Large intestine (tissue), 3 donors: ENCODE measurements around the gene ASPA. TPM values are rescaled to one million over a fixed set of nuclear protein-coding genes. Genes with fewer than 3 reads are reported as not detected.

ENCODE experiments used
- DNase-seq, 2 donors: peaks; one replicate each; pipeline versions ENCODE4 v3.0.0 to v3.0.0-alpha.2; 2013
- H3K27ac ChIP-seq: one replicate; pipeline ENCODE4 v1.5.1; 2013; ENCODE audit warnings: low read length
- H3K27me3 ChIP-seq: 2 replicates; pipeline ENCODE4 v1.6.1; 2013; ENCODE audit warnings: low read length; ENCODE audit not compliant: control insufficient read depth, insufficient read depth
- H3K36me3 ChIP-seq: 2 replicates; pipeline ENCODE4 v1.6.1; 2013; ENCODE audit warnings: low read length; ENCODE audit not compliant: control insufficient read depth, insufficient read depth
- H3K4me1 ChIP-seq: one replicate; pipeline ENCODE4 v1.6.1; 2013; ENCODE audit warnings: low read length; ENCODE audit not compliant: control insufficient read depth, insufficient read depth
- H3K4me3 ChIP-seq: one replicate; pipeline ENCODE4 v1.5.1; 2013; ENCODE audit warnings: low read length
- H3K9me3 ChIP-seq: one replicate; pipeline ENCODE4 v1.6.1; 2013; ENCODE audit warnings: mild to moderate bottlenecking, low read depth, low read length, moderate library complexity; ENCODE audit not compliant: control insufficient read depth
- WGBS: methylation state at CpG from one replicate; pipeline ENCODE4 v1.1.5; 2013; ENCODE audit warnings: low lambda C conversion rate; ENCODE audit not compliant: insufficient coverage; 5-methylcytosine and 5-hydroxymethylcytosine counted together
- polyA plus RNA-seq: library from polyadenylated mRNA; unstranded; fragments of 120-200 nt; gene quantifications from one replicate; pipeline ENCODE4 v1.2.1, GENCODE V29; 2013

ASPA gene
- polyA plus RNA-seq, 1 donor = 0.96 TPM

DNA sequence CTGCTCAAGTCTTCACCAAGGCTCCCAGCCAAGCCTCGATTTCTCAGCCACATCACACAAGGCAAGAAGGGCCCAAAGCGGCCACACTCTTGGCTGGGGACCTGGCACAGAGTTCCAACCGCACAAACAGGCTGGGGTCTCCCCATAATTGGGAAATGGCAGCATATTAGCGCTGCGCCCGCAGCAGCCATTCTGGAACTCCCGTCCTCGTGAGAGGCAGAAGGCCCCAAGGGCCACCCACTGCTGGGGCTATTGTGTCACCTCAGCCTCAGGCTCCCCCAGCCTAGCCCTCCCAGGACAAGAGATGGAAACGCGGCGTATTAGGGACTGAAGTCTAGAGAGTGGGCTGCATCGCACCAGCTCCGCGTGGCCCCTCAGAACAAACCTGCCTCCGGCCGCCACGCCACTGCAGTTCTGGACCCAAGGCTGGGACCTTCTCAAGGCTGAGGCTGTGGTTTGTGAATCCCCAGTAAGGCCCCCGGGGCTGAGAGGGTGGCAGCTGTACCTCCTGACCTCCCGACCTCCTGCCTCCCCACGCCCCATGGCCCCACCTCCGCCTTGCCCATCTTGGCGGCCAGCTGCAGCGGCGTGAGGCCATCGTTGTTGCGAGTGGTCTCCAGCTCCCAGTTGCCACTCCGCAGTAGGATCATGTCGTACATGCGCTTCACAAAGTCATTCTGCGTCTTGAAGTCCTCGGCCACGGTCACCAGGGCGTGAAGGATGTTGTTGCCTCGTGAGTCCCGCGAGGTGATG, 56.5 kb downstream of the ASPA start:
- Histone ChIP-seq H3K27ac (no peak overlapping the region), H3K4me3 (no peak overlapping the region), H3K27me3 (no peaks in the 10 kb centered on the region), H3K36me3 (peaks cover 15% of the 10 kb centered on the region), H3K9me3 (peaks cover 8% of the 10 kb centered on the region), H3K4me1 (peaks cover 34% of the 10 kb centered on the region)
- no peak for DNase-seq
- WGBS = no CpG with 5 or more reads among the region's 36 CpGs

DNA sequence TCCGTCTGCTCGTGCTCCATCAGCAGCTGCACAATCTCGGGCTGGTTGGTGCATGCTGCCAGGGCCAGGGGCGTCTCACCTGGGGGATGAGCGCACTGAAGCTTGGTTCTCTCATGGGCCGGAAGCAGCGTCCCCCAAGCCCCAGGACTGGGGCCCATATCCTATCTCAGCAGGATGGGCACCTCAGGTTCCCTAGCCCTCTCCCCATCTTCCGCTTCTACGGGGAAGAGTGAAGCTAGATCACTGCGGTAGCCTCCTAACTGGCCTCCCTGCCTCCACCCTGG, 57.0 kb downstream of the ASPA start:
- peaks cover 10% of the 10 kb centered on the region for H3K36me3 ChIP-seq
- H3K4me3 ChIP-seq = no peak overlapping the region
- no peak for DNase-seq
- no peaks in the 10 kb centered on the region for H3K27me3 ChIP-seq
- H3K9me3 ChIP-seq = peaks cover 8% of the 10 kb centered on the region
- H3K4me1 ChIP-seq = peaks cover 34% of the 10 kb centered on the region
- H3K27ac ChIP-seq = no peak overlapping the region
- WGBS = no CpG with 5 or more reads among the region's 10 CpGs

DNA sequence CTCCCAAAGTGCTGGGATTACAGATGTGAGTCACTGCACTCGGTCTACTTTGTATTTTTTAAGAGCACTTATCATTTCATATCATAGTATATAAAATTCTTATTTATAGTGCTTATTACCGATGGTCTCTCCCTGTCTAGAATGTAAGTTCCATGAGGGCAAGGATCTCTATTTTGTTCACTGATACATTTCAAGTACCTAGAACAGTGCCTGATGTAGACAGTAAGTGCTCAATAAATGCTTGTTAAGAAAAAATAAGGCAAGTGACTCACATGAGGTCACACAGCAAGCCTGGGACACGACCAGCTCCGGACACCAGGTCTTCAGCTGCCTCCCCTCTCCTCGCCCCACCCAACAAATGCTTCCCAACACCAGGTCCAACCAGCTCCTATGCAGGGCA, 58.0 kb downstream of the ASPA start:
- Histone ChIP-seq H3K27me3 (no peaks in the 10 kb centered on the region), H3K4me3 (no peak overlapping the region), H3K36me3 (peaks cover 4% of the 10 kb centered on the region), H3K9me3 (peaks cover 8% of the 10 kb centered on the region), H3K4me1 (peaks cover 29% of the 10 kb centered on the region), H3K27ac (no peak overlapping the region)
- 100% methylated on average over 1 of the region's 5 CpGs for WGBS
- DNase-seq = no peak

DNA sequence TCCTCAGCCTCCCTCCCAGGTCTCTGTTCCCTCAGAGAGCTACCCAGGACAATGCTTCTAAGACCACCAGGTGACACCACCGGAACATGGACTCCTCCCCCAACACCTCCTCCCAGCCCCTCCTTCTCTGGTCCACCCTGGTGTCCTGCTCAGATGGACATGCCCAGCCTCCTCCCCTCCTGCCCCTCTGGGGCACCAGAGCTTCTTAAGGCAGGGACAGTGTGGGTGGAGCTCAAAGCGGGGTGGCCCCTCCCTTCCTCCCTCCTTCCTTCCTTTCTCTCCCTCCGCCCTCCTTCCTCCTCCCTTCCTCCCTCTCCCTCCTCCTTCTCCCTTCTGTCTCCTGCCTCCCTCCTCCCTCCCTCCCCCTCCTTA, 59.1 kb downstream of the ASPA start:
- WGBS = no CpG with 5 or more reads among the region's 3 CpGs
- Histone ChIP-seq H3K9me3 (peaks cover 8% of the 10 kb centered on the region), H3K27me3 (no peaks in the 10 kb centered on the region), H3K27ac (no peak overlapping the region), H3K36me3 (peaks cover 4% of the 10 kb centered on the region), H3K4me3 (no peak overlapping the region), H3K4me1 (peaks cover 18% of the 10 kb centered on the region)
- DNase-seq = peak; percentile 37 to 46

DNA sequence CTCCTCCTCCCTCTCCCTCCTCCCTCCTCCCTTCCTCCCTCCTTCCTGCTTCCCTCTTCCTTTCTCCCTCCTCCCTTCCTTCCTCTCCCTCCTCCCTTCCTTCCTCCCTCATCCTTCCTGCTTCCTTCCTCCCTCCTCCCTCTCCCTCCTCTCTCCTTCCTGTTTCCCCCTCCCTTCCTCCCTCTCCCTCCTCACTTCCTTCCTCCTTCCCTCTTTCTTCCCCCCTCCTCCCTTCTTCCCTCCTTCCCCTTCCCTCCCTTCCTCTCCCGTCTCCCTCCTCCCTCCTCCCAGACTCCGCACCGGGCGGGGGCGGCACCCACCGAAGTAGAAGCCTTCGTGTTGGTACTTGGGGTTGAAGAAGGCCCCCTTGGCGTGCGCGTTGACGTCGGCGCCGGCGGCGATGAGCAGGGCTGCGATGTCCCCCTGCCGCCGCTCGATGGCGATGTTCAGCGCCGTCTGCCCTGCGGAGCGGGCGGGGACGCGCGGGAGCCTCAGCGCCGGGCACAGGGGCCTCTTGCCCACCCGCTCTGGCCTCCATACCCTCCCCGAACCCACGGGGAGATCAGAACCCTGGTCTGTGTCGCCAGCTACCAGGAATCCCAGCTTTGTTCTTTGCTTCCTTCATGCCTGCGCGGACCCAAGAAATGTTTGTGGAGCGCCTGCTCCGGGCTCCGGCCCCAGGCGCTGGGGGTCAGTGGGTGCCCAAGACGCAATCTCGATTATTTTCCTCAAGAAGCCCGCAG, 59.6 kb downstream of the ASPA start:
- peaks cover 8% of the 10 kb centered on the region for H3K9me3 ChIP-seq
- DNase-seq = peak; percentile 71 to 83

DNA sequence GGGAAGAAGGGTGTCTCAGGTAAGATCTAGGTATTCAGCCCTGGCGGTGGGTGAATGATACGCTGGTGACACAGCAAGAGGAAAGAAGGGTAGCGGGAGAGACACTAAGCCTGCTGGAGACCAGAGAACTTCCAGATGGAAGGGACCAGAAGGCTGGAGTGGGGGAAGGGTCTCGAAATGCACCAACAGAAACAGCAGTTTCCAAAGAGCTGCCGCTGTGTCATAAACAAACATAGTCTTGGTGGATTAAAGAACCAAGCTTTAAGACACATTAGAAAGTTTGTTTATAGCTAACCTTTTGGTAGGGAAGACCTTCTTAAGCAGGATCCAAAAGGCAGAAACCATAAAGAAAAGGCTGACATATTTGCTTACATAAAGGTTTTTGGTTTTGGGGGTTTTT, 60.9 kb downstream of the ASPA start:
- Histone ChIP-seq H3K27me3 (no peaks in the 10 kb centered on the region), H3K4me1 (peaks cover 1% of the 10 kb centered on the region), H3K4me3 (no peak overlapping the region), H3K9me3 (peaks cover 8% of the 10 kb centered on the region), H3K36me3 (peaks cover 4% of the 10 kb centered on the region), H3K27ac (no peak overlapping the region)
- no peak for DNase-seq
- WGBS = 80% methylated on average over 3 of the region's 5 CpGs

More for the DNA sequence above, 59.6 kb downstream of the ASPA start:
- peaks cover 14% of the 10 kb centered on the region for H3K4me1 ChIP-seq
- no peaks in the 10 kb centered on the region for H3K27me3 ChIP-seq
- 0% methylated on average over 1 of the region's 44 CpGs for WGBS
- peak overlapping the region; percentile 53 for H3K4me3 ChIP-seq
- H3K27ac ChIP-seq = peak overlapping the region; percentile 42
- H3K36me3 ChIP-seq = peaks cover 4% of the 10 kb centered on the region

DNA sequence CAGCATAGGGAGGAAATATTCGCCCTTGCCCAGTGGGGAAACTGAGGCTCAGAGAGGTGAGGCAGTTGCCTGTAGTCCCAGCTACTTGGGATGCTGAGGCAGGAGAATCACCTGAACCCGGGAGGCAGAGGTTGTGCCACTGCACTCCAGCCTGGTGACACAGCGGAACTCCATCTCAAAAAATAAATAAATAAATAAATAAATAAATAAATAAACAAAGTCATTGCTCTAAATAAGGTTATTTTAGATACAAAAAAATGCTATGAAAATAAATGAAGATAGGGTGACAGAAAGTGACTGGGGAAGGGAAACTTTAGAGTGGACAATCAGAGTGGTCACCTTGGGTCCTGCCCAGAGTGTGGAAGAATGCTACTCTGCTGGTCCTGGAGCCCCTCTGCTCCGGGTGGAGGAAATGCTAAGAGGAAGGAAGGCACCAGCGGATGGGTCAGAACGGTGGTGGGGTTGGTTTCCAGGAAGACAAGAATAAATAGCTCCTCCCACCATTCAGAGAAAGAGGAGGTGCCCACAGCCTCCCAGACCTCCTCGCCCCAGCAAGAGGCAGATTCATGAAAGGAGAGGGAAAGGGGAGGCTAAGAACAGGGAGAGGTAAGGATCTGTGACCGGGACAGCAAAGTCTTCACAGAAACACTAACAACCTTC, 64.2 kb downstream of the ASPA start:
- Histone ChIP-seq H3K9me3 (peaks cover 8% of the 10 kb centered on the region), H3K4me3 (no peak overlapping the region), H3K36me3 (no peaks in the 10 kb centered on the region), H3K27me3 (no peaks in the 10 kb centered on the region), H3K27ac (no peak overlapping the region), H3K4me1 (peaks cover 14% of the 10 kb centered on the region)
- WGBS = no CpG with 5 or more reads among the region's 8 CpGs
- DNase-seq = no peak

DNA sequence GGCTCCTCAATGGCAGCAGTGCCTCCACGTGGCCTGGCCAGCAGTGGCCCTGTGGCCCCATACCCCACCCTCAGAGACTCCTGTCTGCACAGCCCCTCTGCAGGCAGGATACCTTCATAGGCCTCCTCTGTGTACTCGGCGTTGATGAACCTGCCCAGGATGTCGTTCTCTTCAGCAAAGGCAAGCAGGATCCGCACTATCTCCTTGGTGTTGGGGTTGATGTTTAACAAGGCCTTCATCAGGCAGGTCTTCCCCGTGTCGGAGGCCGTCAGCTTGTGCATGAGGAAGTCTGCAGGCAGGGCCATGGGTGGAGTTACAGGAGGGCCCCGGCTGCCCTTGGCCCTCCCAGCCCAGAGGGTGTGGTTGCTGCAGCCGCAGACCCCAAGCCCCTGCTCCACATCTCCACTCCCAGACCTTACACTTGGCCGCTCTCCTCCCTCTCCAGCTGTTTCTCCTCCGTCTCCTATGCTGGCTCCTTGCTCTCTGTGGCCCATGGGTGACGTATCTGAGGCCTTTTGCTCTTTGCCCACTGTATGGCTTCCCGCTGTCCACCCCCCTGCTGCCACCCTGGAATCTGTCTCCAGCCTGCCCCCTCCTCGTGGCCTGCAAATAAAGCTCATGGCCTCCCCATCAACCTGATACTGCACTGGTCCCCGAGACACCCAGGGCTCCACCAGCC, 66.8 kb downstream of the ASPA start:
- Histone ChIP-seq H3K9me3 (no peaks in the 10 kb centered on the region), H3K36me3 (no peaks in the 10 kb centered on the region), H3K27me3 (no peaks in the 10 kb centered on the region), H3K4me3 (no peak overlapping the region), H3K27ac (peak overlapping the region; percentile 67), H3K4me1 (peaks cover 21% of the 10 kb centered on the region)
- WGBS = 62% methylated on average over 2 of the region's 16 CpGs
- peak; percentile 72 to 90 for DNase-seq

DNA sequence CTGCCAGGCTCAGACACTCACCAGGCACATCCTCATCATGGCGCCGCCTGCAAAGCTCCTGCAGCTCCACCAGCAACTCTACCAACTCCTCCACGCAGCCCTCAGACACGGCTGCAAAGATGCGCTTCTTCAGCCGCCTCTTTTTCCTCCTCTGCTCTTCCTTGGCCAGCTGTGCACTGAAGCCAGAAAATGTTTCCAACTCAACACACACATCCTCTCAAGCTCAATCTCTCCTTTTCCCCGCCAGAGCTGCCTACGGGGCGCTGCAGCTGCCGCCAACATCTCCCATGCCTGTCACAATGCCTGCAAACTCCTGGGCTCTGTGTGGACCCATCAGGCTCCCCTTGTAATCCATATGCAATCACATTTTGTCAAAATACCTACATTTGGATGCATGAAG, 67.7 kb downstream of the ASPA start:
- Histone ChIP-seq H3K9me3 (no peaks in the 10 kb centered on the region), H3K36me3 (no peaks in the 10 kb centered on the region), H3K4me3 (no peak overlapping the region), H3K27ac (no peak overlapping the region), H3K27me3 (no peaks in the 10 kb centered on the region), H3K4me1 (peaks cover 21% of the 10 kb centered on the region)
- 100% methylated on average over 3 of the region's 10 CpGs for WGBS
- DNase-seq = no peak

DNA sequence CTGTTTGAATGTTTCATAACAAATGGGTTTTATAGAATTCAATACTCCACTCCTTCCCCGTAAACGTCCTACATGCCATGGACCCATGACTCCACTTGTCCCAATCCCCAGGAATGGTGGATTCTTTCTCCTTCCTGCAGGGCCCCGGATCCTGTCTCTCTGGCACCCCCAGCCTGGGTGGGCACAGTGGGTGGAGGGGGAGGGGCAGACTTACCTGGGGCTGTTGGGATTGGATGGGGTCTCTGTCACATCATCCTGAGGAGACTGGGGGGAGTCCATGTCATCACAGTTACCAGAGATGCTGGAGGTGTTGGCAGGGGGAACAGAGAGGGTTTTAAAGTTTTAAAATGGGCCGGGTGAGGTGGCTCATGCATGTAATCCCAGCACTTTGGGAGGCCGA, 68.6 kb downstream of the ASPA start:
- Histone ChIP-seq H3K27me3 (no peaks in the 10 kb centered on the region), H3K4me3 (no peak overlapping the region), H3K27ac (no peak overlapping the region), H3K36me3 (no peaks in the 10 kb centered on the region), H3K4me1 (peaks cover 21% of the 10 kb centered on the region), H3K9me3 (no peaks in the 10 kb centered on the region)
- WGBS = no CpG with 5 or more reads among the region's 5 CpGs
- DNase-seq = no peak
